NOMO-1 treated with DMSO at 0.1 percent for 48 hours (cell line): ENCODE results near the gene KISS1.

ENCODE experiments used
- DNase-seq: peaks from one replicate; lab custom pipeline; 2025; ENCODE audit not compliant: unreplicated experiment; lab: John Stamatoyannopoulos, UW

KISS1 gene

GRCh38 chr1:204218552-204218951 lies 22.3 kb upstream of the KISS1 start:
- DNase-seq: no peak

- no peak for DNase-seq
Measured at GRCh38 chr1:204217648-204218000, 21.3 kb upstream of the KISS1 start.

GRCh38 chr1:204216880-204217647 lies 20.8 kb upstream of the KISS1 start:
- no peak for DNase-seq

GRCh38 chr1:204216236-204216635 lies 19.9 kb upstream of the KISS1 start:
- DNase-seq: no peak

- peak; percentile 19 for DNase-seq
Measured at GRCh38 chr1:204213668-204214662, 17.7 kb upstream of the KISS1 start, which contains the start of gene GOLT1A. Gene GOLT1A (minus strand): TSS chr1:204213988. CDS start chr1:204213906, 82 bp downstream.

- DNase-seq: no peak
Measured at GRCh38 chr1:204212715-204213114, 16.4 kb upstream of the KISS1 start.

GRCh38 chr1:204211046-204211445 lies 14.8 kb upstream of the KISS1 start:
- DNase-seq: no peak

GRCh38 chr1:204207136-204207616 lies 10.9 kb upstream of the KISS1 start:
- peak; percentile 26 for DNase-seq

- no peak for DNase-seq
Measured at GRCh38 chr1:204206121-204206520, 9.8 kb upstream of the KISS1 start.

GRCh38 chr1:204205486-204205885 lies 9.2 kb upstream of the KISS1 start:
- DNase-seq: no peak

GRCh38 chr1:204204944-204205343 lies 8.7 kb upstream of the KISS1 start:
- DNase-seq: no peak

GRCh38 chr1:204203206-204203767 lies 7.0 kb upstream of the KISS1 start:
- DNase-seq: no peak

- DNase-seq: no peak
Measured at GRCh38 chr1:204202481-204202880, 6.2 kb upstream of the KISS1 start.

GRCh38 chr1:204201348-204202040 lies 5.2 kb upstream of the KISS1 start:
- DNase-seq: no peak

- DNase-seq: no peak
Measured at GRCh38 chr1:204199579-204199978, 3.3 kb upstream of the KISS1 start.

- DNase-seq: no peak
Measured at GRCh38 chr1:204198348-204199340, 2.4 kb upstream of the KISS1 start.

- DNase-seq: no peak
Measured at GRCh38 chr1:204197068-204197467, 777 bp upstream of the KISS1 start.

GRCh38 chr1:204194771-204195170 lies 1.5 kb downstream of the KISS1 start:
- DNase-seq: no peak

GRCh38 chr1:204194080-204194479 lies 2.2 kb downstream of the KISS1 start:
- DNase-seq: no peak
